Smooth muscle cell (in vitro differentiated cells): ENCODE data around the gene JPT2. TPM values are rescaled to one million over a fixed set of nuclear protein-coding genes. Genes with fewer than 3 reads are reported as not detected.

Experiments
- DNase-seq: peaks from one replicate; lab custom pipeline; 2025; ENCODE audit not compliant: unreplicated experiment; lab: John Stamatoyannopoulos, UW
- H2AFZ ChIP-seq: fragments of 200-600 bp; sonication (generic); 2 replicates; pipeline ENCODE4 v1.6.0; 2016; ENCODE audit warnings: antibody characterized with exemption, low read depth, mild to moderate bottlenecking
- H3F3A ChIP-seq: fragments of 200-600 bp; sonication (generic); 2 replicates; pipeline ENCODE4 v1.6.0; 2017; ENCODE audit warnings: antibody characterized with exemption, low read depth
- H3K27ac ChIP-seq: fragments of 200-600 bp; sonication (generic); 2 replicates; pipeline ENCODE4 v1.5.1; 2016; ENCODE audit warnings: low read depth, mild to moderate bottlenecking
- H3K27me3 ChIP-seq: fragments of 200-600 bp; sonication (generic); 2 replicates; pipeline ENCODE4 v1.6.1; 2016; ENCODE audit warnings: low read depth, mild to moderate bottlenecking
- H3K36me3 ChIP-seq: fragments of 200-600 bp; sonication (generic); 2 replicates; pipeline ENCODE4 v1.5.1; 2016; ENCODE audit warnings: low read depth
- H3K4me1 ChIP-seq: fragments of 200-600 bp; sonication (generic); 2 replicates; pipeline ENCODE4 v1.5.1; 2016; ENCODE audit warnings: low read depth
- H3K4me2 ChIP-seq: fragments of 200-600 bp; sonication (generic); 2 replicates; pipeline ENCODE4 v1.6.0; 2016; ENCODE audit warnings: mild to moderate bottlenecking
- H3K4me3 ChIP-seq: fragments of 200-600 bp; sonication (generic); 2 replicates; pipeline ENCODE4 v1.5.1; 2016; ENCODE audit warnings: mild to moderate bottlenecking
- H3K79me2 ChIP-seq: fragments of 200-600 bp; sonication (generic); 2 replicates; pipeline ENCODE4 v1.6.0; 2016; ENCODE audit warnings: low read depth, mild to moderate bottlenecking
- H3K9ac ChIP-seq: fragments of 200-600 bp; sonication (generic); 2 replicates; pipeline ENCODE4 v1.6.0; 2016; ENCODE audit warnings: low read depth
- H3K9me3 ChIP-seq: fragments of 200-600 bp; sonication (generic); replicated peaks from 2 replicates; pipeline ENCODE4 v1.5.1; 2016; ENCODE audit warnings: low read depth
- H4K20me1 ChIP-seq: fragments of 200-600 bp; sonication (generic); 2 replicates; pipeline ENCODE4 v1.6.0; 2016; ENCODE audit warnings: low read depth
- WGBS: methylation state at CpG from one replicate; pipeline ENCODE4 v1.1.7; 2016; ENCODE audit warnings: low lambda C conversion rate; 5-methylcytosine and 5-hydroxymethylcytosine counted together
- polyA plus RNA-seq: library from polyadenylated mRNA; unstranded; fragments of >200 nt; fragmentation: Nextera tagmentation; extraction: Ambion mirVana; gene quantifications from 2 replicates; pipeline ENCODE4 v1.2.1, GENCODE V29; 2016
- total RNA-seq: library from RNA; depleted of rRNA; stranded (reverse); fragments of >200 nt; gene quantifications from 2 replicates; pipeline ENCODE4 v1.2.3, GENCODE V29; 2014
- TF ChIP-seq, protein P1 (sequence below): fragments of 200-600 bp; sonication (generic); IDR thresholded peaks from 2 replicates; pipeline ENCODE4 v1.5.1; 2017; ENCODE audit warnings: borderline replicate concordance, mild to moderate bottlenecking, antibody characterized with exemption; ENCODE audit not compliant: insufficient read depth, poor library complexity, severe bottlenecking

The JPT2 gene
- total and polyA plus RNA-seq, 2 experiments from 2014 or later = 7.2 to 28.6 TPM

DNA sequence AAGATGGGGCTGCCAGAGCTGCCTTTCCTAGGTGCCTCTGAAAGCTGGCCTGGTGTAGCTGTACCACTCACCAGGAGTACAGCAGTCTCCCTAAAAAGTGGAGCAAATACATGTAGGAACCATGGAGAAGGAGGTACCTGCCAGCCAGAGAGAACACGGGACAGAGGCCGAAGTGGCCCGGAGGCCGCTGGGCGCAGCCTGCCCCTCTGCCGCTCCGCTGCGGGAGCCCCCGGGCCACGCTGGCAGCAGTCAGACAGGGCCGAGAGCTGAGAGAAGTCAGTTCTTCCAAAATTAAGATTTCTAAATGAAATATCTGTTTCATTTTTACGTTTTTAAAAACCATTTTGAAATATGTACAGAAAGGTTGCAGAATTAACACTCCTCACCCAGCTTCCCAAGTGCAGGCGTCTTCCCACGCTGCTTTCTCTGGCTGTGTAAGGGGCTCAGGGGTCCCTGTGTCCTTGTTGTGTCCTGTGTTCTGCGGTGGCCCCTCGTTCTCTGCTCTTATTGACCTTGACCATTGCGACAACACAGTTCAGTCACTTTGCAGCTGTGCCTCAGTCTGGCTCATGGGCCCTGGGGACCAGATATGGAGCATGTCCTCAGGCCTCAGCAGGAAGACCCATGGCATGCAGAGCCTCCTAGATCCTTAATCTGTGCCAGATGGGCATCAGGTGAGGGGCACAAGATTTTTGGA lies 32.9 kb downstream of the JPT2 start:
- Histone ChIP-seq H2AFZ (no peak overlapping the region), H3K27ac (no peak overlapping the region), H3K9ac (no peak overlapping the region), H3K36me3 (no peaks in the 10 kb centered on the region), H3K9me3 (no peaks in the 10 kb centered on the region), H4K20me1 (peaks cover 90% of the 10 kb centered on the region), H3K4me2 (no peak overlapping the region), H3F3A (no peaks in the 10 kb centered on the region), H3K79me2 (peaks cover 98% of the 10 kb centered on the region), H3K27me3 (no peaks in the 10 kb centered on the region), H3K4me3 (no peak overlapping the region), H3K4me1 (peaks cover 5% of the 10 kb centered on the region)
- 98% methylated on average over 17 of the region's 17 CpGs for WGBS
- TF ChIP-seq, protein P1, sequence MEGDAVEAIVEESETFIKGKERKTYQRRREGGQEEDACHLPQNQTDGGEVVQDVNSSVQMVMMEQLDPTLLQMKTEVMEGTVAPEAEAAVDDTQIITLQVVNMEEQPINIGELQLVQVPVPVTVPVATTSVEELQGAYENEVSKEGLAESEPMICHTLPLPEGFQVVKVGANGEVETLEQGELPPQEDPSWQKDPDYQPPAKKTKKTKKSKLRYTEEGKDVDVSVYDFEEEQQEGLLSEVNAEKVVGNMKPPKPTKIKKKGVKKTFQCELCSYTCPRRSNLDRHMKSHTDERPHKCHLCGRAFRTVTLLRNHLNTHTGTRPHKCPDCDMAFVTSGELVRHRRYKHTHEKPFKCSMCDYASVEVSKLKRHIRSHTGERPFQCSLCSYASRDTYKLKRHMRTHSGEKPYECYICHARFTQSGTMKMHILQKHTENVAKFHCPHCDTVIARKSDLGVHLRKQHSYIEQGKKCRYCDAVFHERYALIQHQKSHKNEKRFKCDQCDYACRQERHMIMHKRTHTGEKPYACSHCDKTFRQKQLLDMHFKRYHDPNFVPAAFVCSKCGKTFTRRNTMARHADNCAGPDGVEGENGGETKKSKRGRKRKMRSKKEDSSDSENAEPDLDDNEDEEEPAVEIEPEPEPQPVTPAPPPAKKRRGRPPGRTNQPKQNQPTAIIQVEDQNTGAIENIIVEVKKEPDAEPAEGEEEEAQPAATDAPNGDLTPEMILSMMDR = no peak
- DNase-seq = no peak

DNA sequence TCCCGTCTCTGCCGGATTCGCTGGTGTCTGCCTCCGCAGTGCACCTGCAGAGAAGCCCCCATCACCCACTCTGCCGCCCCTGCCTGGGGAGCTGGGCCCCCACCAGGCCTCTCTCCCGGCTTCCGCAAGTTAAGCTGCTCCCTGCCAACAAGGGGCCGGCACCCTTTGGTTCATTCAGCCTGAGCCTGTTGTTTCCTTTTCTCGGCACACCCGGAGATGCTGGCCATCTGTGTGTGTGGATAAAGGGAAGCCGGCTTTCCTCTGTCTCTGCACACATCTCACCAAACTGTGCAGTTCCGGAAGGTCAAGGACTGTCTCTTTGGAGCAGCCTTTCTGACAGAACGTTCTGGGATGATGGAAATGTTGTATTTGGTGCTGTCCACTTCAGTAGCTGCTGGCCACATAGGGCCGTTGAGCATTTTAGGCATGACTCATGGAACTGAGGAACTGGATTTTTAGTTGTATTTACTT lies 34.7 kb downstream of the JPT2 start:
- no peaks in the 10 kb centered on the region for H3F3A ChIP-seq
- no peak overlapping the region for H3K4me2 ChIP-seq
- H3K9me3 ChIP-seq = no peaks in the 10 kb centered on the region
- H3K9ac ChIP-seq = no peak overlapping the region
- H3K27me3 ChIP-seq = no peaks in the 10 kb centered on the region
- no peak for DNase-seq
- H4K20me1 ChIP-seq = peaks cover 100% of the 10 kb centered on the region
- H3K36me3 ChIP-seq = no peaks in the 10 kb centered on the region
- TF ChIP-seq, protein P1 = no peak
- no peak overlapping the region for H3K4me3 ChIP-seq
- peaks cover under 1% of the 10 kb centered on the region for H3K4me1 ChIP-seq
- WGBS = 88% methylated on average over 14 of the region's 14 CpGs
- H3K79me2 ChIP-seq = peaks cover 100% of the 10 kb centered on the region
- no peak overlapping the region for H2AFZ ChIP-seq
- no peak overlapping the region for H3K27ac ChIP-seq

DNA sequence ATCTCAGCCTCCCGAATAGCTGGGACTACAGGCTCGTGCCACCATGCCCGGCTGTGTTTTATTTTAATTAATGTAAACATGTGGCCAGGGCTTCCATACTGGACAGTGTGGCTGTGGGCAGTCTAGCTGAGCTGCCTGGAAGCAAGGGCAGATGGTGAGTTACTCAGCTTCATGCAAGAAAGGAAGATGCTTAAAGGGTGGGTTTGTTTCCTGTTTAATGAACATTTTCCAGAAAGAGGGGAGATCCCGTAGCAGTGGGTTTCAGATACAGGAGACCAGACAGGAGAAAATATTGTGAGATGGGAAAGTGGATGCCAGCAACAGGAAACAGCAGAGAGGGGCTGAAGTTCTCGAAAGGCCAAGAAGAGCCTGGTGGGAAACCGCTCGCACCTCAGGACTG lies 35.3 kb downstream of the JPT2 start:
- TF ChIP-seq, protein P1 = no peak
- Histone ChIP-seq H3K9me3 (no peaks in the 10 kb centered on the region), H3K27ac (no peak overlapping the region), H3K4me2 (no peak overlapping the region), H3K27me3 (no peaks in the 10 kb centered on the region), H3K9ac (no peak overlapping the region), H3K36me3 (no peaks in the 10 kb centered on the region), H3F3A (no peaks in the 10 kb centered on the region), H4K20me1 (peaks cover 100% of the 10 kb centered on the region), H3K4me3 (no peak overlapping the region), H3K4me1 (no peaks in the 10 kb centered on the region), H3K79me2 (peaks cover 100% of the 10 kb centered on the region), H2AFZ (no peak overlapping the region)
- no peak for DNase-seq
- WGBS = 90% methylated on average over 7 of the region's 7 CpGs

DNA sequence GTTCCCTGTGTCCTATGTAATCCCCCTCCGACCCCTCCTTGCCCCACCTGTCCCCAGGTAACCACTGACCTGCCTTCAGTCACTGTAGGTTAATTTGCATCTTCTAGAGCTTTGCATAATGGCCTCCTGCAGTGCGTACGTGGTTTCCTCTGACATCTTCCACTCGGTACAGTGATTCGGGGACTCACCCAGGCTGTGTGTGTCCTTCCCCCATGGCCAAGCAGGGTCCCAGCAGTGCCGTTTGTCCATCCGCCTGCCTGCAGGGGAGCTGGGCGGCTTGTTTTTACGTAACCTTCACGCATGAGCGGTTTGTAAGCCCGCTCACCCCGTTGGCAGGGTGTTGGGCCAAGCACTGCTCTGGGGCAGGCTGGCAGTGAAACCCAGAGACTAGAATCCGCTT lies 35.9 kb downstream of the JPT2 start:
- H3K9me3 ChIP-seq = no peaks in the 10 kb centered on the region
- no peaks in the 10 kb centered on the region for H3K36me3 ChIP-seq
- peaks cover 100% of the 10 kb centered on the region for H4K20me1 ChIP-seq
- 79% methylated on average over 14 of the region's 14 CpGs for WGBS
- no peaks in the 10 kb centered on the region for H3K27me3 ChIP-seq
- H3K9ac ChIP-seq = no peak overlapping the region
- no peak overlapping the region for H3K4me3 ChIP-seq
- no peak overlapping the region for H3K27ac ChIP-seq
- peaks cover 100% of the 10 kb centered on the region for H3K79me2 ChIP-seq
- H3K4me2 ChIP-seq = no peak overlapping the region
- no peak for DNase-seq
- TF ChIP-seq, protein P1 = no peak
- H3F3A ChIP-seq = no peaks in the 10 kb centered on the region
- H2AFZ ChIP-seq = no peak overlapping the region
- no peaks in the 10 kb centered on the region for H3K4me1 ChIP-seq
